Pancreas (tissue), 10 donors: ENCODE measurements around the gene PIGT. TPM values are rescaled to one million over a fixed set of nuclear protein-coding genes. Genes with fewer than 3 reads are reported as not detected.

ENCODE experiments used
- ATAC-seq, 4 donors: fragments of 200-7000 bp; cut with Tn5 transposase; one replicate each; pipeline versions ENCODE4 v1.8.0 to v1.9.1; 2020; ENCODE audit warnings: mild to moderate bottlenecking in 4 of 4, moderate library complexity in 4 of 4
- DNase-seq, 6 donors: peaks; one replicate each; pipeline ENCODE4 v3.0.0-alpha.2; 2020
- FAIRE-seq: peaks from 2 replicates; lab custom pipeline; 2012; peaks lifted over from hg19 to GRCh38; lab: Jason Lieb, UNC
- H3K27ac ChIP-seq, 4 donors: fragments of 200-600 bp; sonication (generic); 1 replicate in 3 of 4; 2 replicates in 1 of 4; pipeline versions ENCODE4 v1.5.0 to v1.8.0; 2020
- H3K27me3 ChIP-seq, 4 donors: fragments of 200-600 bp; one replicate each; pipeline ENCODE4 v1.8.0; 2021
- H3K36me3 ChIP-seq, 3 donors: fragments of 200-600 bp; sonication (generic) in 1 of 3; one replicate each; pipeline versions ENCODE4 v1.5.0 to v1.8.0; 2020 to 2021
- H3K4me1 ChIP-seq, 3 donors: fragments of 200-600 bp; one replicate each; pipeline ENCODE4 v1.8.0; 2021
- H3K4me3 ChIP-seq, 4 donors: fragments of 200-600 bp; sonication (generic) in 2 of 4; one replicate each; pipeline versions ENCODE4 v1.5.0 to v1.8.0; 2020 to 2021
- H3K9me3 ChIP-seq, 4 donors: fragments of 200-600 bp; one replicate each; pipeline ENCODE4 v1.8.0; 2021
- WGBS, 2 donors: extraction: QIAGEN DNeasy Blood & Tissue Kit; methylation state at CpG; one replicate each; pipeline ENCODE4 v1.1.7; 2013; 5-methylcytosine and 5-hydroxymethylcytosine counted together
- intact Hi-C, 3 donors: fragments of 100-400 bp; cut with DNase I; formaldehyde crosslinking; loops; one replicate each; pipeline versions ENCODE4 v1.11.1 to v1.14.2; 2022
- polyA plus RNA-seq, 2 donors: library from polyadenylated mRNA; stranded (reverse); fragments of 200-250 nt; gene quantifications; one replicate each; pipeline ENCODE4 v1.2.3, GENCODE V29; 2013
- total RNA-seq, 6 donors: library from RNA; stranded (reverse); fragmentation: NEBNext Ultra II Directional in 4 of 6; extraction: Animal tissue kit (Norgen Biotek cat#: 25700) in 4 of 6; gene quantifications; one replicate each; pipeline versions ENCODE4 v1.2.1 to v1.2.4, GENCODE V29; 2021 to 2023
- TF ChIP-seq, protein P1 (sequence below), 4 donors: fragments of 200-600 bp; sonication (generic) in 3 of 4; IDR thresholded peaks; one replicate each; pipeline versions ENCODE4 v1.5.0 to v1.8.0; 2021; ENCODE audit warnings: antibody characterized with exemption in 4 of 4
- donor health status: healthy with polysubstance abuse.
- donor health status: DM: no; HTN: no; CAD: no; lungs with moderate emphysema.
- donor health status: DM: no; HTN: no; CAD: no.
- donor health status: control.
- donor health status: control.
- donor health status: Bipolar disorder and iron deficiency.
- donor health status: DM: yes; HTN: yes; CAD: no.
- donor health status: DM: no; HTN: no; CAD: no.
- donor health status: DM: no; HTN: no; CAD: no.
- donor health status: DM: yes; HTN: yes; CAD: no.

PIGT gene
- 10 to 100 TPM; 35.3 to 59.1 (median 46.2) TPM for total RNA-seq
- 10 to 100 TPM; 60.7 to 69.1 TPM for polyA plus RNA-seq

GRCh38 chr20:45415822-45416637 is at the start of gene PIGT:
TSS of gene PIGT (plus strand) at chr20:45416141. CDS start at chr20:45416157, 16 bp downstream.
- peak within 1 kb of the TSS; percentile 59 to 70 (median 64) for H3K27ac ChIP-seq
- TF ChIP-seq, protein P1, sequence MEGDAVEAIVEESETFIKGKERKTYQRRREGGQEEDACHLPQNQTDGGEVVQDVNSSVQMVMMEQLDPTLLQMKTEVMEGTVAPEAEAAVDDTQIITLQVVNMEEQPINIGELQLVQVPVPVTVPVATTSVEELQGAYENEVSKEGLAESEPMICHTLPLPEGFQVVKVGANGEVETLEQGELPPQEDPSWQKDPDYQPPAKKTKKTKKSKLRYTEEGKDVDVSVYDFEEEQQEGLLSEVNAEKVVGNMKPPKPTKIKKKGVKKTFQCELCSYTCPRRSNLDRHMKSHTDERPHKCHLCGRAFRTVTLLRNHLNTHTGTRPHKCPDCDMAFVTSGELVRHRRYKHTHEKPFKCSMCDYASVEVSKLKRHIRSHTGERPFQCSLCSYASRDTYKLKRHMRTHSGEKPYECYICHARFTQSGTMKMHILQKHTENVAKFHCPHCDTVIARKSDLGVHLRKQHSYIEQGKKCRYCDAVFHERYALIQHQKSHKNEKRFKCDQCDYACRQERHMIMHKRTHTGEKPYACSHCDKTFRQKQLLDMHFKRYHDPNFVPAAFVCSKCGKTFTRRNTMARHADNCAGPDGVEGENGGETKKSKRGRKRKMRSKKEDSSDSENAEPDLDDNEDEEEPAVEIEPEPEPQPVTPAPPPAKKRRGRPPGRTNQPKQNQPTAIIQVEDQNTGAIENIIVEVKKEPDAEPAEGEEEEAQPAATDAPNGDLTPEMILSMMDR (IDR thresholded peaks at IDR 0.05), result no peak
- ATAC-seq (peak; percentile 84 to 94 (median 90)), FAIRE-seq (no peak), DNase-seq (peak; percentile 76 to 92 (median 82))
- intact Hi-C loops, result no loop called here
- no peaks in the 10 kb centered on the region for H3K9me3 ChIP-seq
- H3K4me3 ChIP-seq, result peak within 1 kb of the TSS; percentile 75 to 85 (median 83)
- peaks cover 6 to 12% (median 8%) of the 10 kb centered on the region in 3 donors for H3K36me3 ChIP-seq
- peaks cover 10 to 26% (median 17%) of the 10 kb centered on the region in 3 donors for H3K4me1 ChIP-seq
- H3K27me3 ChIP-seq, result no peaks in the 10 kb centered on the region
- 0% methylated on average over 52 of the region's 52 CpGs for WGBS, 2 donors

DNA sequence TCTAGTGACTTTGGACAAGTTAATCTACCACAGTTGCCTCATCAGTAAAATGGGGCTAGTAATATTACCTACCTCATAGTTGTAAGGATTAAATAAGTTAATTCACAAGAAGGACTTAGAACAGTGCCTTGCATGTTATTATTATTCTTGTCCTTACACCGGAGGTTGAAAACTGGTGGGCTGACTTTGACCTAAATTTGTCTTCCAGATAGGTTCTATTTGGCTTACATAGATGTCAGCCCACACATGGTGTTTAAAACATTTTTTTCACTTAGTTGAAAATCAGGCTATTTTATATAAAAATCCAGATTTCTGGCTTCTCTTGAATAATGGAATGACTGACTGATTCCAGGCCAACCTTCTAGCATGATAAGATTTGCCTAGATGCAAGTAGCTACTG is 49.7 kb upstream of the PIGT start:
- peaks cover 0 to 22% (median 12%) of the 10 kb centered on the region in 3 donors for H3K4me1 ChIP-seq
- no peak overlapping the region for H3K4me3 ChIP-seq
- no peaks in the 10 kb centered on the region for H3K9me3 ChIP-seq
- intact Hi-C loops, result no loop called here
- 89% methylated on average over 1 of the region's 1 CpG for WGBS, 2 donors
- TF ChIP-seq, protein P1 (IDR thresholded peaks at IDR 0.05), result no peak
- ATAC-seq, result no peak
- no peak overlapping the region for H3K27ac ChIP-seq
- DNase-seq, result no peak
- H3K36me3 ChIP-seq, result peaks cover 0 to 13% (median 0%) of the 10 kb centered on the region in 3 donors
- H3K27me3 ChIP-seq, result no peaks in the 10 kb centered on the region
- no peak for FAIRE-seq

- Histone ChIP-seq H3K4me1 (peaks cover 0 to 18% (median 12%) of the 10 kb centered on the region in 3 donors), H3K36me3 (peaks cover 0 to 13% (median 0%) of the 10 kb centered on the region in 3 donors), H3K4me3 (no peak overlapping the region), H3K27me3 (no peaks in the 10 kb centered on the region), H3K27ac (no peak overlapping the region), H3K9me3 (no peaks in the 10 kb centered on the region)
- FAIRE-seq (no peak), ATAC-seq (no peak), DNase-seq (no peak)
- 88 to 89% methylated on average over 11 of the region's 11 CpGs for WGBS, 2 donors
- TF ChIP-seq, protein P1 (IDR thresholded peaks at IDR 0.05), result no peak
- intact Hi-C loops, result no loop called here
These were observed 49.3 kb upstream of the PIGT start for GRCh38 chr20:45366631-45367030.

DNA sequence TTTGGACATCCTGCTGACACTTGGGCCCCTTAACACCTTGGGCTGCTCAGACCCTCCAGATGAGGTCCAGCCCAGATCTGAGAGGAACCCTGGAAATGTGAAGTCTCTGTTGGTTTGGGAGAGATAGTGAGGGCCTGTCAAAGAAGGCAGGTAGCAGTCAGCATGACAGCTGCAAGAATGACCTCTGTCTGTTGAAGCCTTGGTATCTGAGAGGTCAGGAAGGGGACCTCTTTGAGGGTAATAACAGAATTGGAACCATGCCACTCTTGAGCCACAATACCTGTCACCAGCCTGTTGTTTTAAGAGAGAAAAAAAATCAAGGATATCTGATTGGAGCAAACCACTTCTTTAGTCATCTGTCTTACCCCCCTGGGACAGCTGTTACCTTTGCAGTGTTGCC is 48.8 kb upstream of the PIGT start:
- no peak overlapping the region for H3K27ac ChIP-seq
- no peaks in the 10 kb centered on the region for H3K9me3 ChIP-seq
- H3K27me3 ChIP-seq, result no peaks in the 10 kb centered on the region
- TF ChIP-seq, protein P1 (IDR thresholded peaks at IDR 0.05), result no peak
- intact Hi-C loops, result no loop called here
- no peak for DNase-seq
- H3K36me3 ChIP-seq, result peaks cover 0 to 13% (median 0%) of the 10 kb centered on the region in 3 donors
- H3K4me3 ChIP-seq, result no peak overlapping the region
- ATAC-seq, result no peak
- H3K4me1 ChIP-seq, result peaks cover 0 to 13% (median 10%) of the 10 kb centered on the region in 3 donors
- FAIRE-seq, result no peak
